Panc1 (cell line): Measurements from ENCODE around the gene GPHN.

ENCODE experiments used
- POLR2AphosphoS5 ChIP-seq: IDR thresholded peaks from 2 replicates; pipeline ENCODE4 v1.6.1; 2012; ENCODE audit warnings: mild to moderate bottlenecking, low read depth, low read length, moderate library complexity
- SIN3A ChIP-seq: IDR thresholded peaks from 2 replicates; pipeline ENCODE4 v1.6.1; 2012; ENCODE audit warnings: low read depth, mild to moderate bottlenecking, low read length, moderate library complexity, borderline replicate concordance; ENCODE audit not compliant: insufficient read depth
- TCF7L2 ChIP-seq: IDR thresholded peaks from 2 replicates; pipeline ENCODE4 v1.6.1; 2011; ENCODE audit warnings: mild to moderate bottlenecking, low read depth, low read length, inconsistent platforms
- TF ChIP-seq, protein P1 (sequence below): fragments of 450-650 bp; IDR thresholded peaks from 2 replicates; pipeline ENCODE4 v1.5.1; 2017; ENCODE audit warnings: mild to moderate bottlenecking

DNA sequence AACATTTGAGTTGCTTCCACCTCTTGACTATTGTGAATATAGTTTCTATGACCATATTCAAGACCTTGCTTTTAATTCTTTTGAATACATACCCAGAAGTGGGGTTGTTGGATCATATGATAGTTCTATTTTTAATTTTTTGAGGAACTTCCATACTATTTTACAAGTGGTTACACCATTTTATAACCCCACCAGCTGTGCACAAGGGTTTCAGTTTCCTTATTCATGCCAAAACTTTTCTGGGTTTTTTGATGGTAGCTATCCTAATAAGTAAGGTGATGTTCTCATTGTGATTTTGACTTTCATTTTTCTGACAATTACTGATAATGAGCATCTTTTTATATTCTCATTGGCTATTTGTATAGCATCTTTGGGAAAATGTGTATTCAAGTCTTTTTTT lies 571.9 kb downstream of the GPHN start:
- TF ChIP-seq, protein P1, sequence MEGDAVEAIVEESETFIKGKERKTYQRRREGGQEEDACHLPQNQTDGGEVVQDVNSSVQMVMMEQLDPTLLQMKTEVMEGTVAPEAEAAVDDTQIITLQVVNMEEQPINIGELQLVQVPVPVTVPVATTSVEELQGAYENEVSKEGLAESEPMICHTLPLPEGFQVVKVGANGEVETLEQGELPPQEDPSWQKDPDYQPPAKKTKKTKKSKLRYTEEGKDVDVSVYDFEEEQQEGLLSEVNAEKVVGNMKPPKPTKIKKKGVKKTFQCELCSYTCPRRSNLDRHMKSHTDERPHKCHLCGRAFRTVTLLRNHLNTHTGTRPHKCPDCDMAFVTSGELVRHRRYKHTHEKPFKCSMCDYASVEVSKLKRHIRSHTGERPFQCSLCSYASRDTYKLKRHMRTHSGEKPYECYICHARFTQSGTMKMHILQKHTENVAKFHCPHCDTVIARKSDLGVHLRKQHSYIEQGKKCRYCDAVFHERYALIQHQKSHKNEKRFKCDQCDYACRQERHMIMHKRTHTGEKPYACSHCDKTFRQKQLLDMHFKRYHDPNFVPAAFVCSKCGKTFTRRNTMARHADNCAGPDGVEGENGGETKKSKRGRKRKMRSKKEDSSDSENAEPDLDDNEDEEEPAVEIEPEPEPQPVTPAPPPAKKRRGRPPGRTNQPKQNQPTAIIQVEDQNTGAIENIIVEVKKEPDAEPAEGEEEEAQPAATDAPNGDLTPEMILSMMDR = no peak
- TF ChIP-seq SIN3A (no peak), POLR2AphosphoS5 (no peak), TCF7L2 (no peak)
